Gastrocnemius medialis (tissue), 4 donors: ENCODE results near the gene SPAG4. TPM values are rescaled to one million over a fixed set of nuclear protein-coding genes. Genes with fewer than 3 reads are reported as not detected.
A peak's percentile ranks its signal among the peaks of the same experiment; 100 is the strongest.

Source experiments
- ATAC-seq, 2 donors: fragments of 150-250 bp; one replicate each; pipeline ENCODE4 v1.9.1; 2016
- DNase-seq, 2 donors: peaks; one replicate each; pipeline ENCODE4 v3.0.0-alpha.2; 2019
- H3K27ac ChIP-seq, 4 donors: fragments of 200-600 bp; sonication (generic); 1 replicate in 1 of 4; 2 replicates in 3 of 4; pipeline ENCODE4 v1.5.1; 2016 to 2018; ENCODE audit warnings: mild to moderate bottlenecking in 2 of 4, moderate library complexity in 1 of 4
- H3K27me3 ChIP-seq, 3 donors: fragments of 200-600 bp; sonication (generic) in 2 of 3; 1 replicate in 1 of 3; 2 replicates in 2 of 3; pipeline versions ENCODE4 v1.5.1 to v1.6.0; 2016 to 2019; ENCODE audit warnings: mild to moderate bottlenecking in 1 of 3, moderate library complexity in 1 of 3
- H3K36me3 ChIP-seq, 2 donors: fragments of 200-600 bp; sonication (generic) in 1 of 2; one replicate each; pipeline ENCODE4 v1.5.1; 2017 to 2018
- H3K4me1 ChIP-seq, 2 donors: fragments of 200-600 bp; sonication (generic) in 1 of 2; one replicate each; pipeline ENCODE4 v1.5.1; 2016 to 2017; ENCODE audit warnings: mild to moderate bottlenecking in 2 of 2
- H3K4me3 ChIP-seq, 4 donors: fragments of 200-600 bp; sonication (generic) in 3 of 4; 1 replicate in 1 of 4; 2 replicates in 3 of 4; pipeline ENCODE4 v1.5.1; 2016 to 2019; ENCODE audit warnings: mild to moderate bottlenecking in 2 of 4
- H3K9me3 ChIP-seq, 3 donors: fragments of 200-600 bp; sonication (generic) in 2 of 3; 1 replicate in 1 of 3; 2 replicates in 2 of 3; pipeline ENCODE4 v1.5.1; 2016 to 2019
- CTCF ChIP-seq, 5 experiments: fragments of 450-650 bp in 3 of 5; fragments of 200-600 bp in 2 of 5; sonication (generic) in 2 of 5; IDR thresholded peaks in 4 of 5; conservative IDR thresholded peaks in 1 of 5; 1 replicate in 4 of 5; 2 replicates in 1 of 5; pipeline ENCODE4 v1.5.1; 2016 to 2019; ENCODE audit warnings: antibody characterized with exemption in 5 of 5, mild to moderate bottlenecking in 3 of 5, moderate library complexity in 3 of 5
- POLR2A ChIP-seq, 2 donors: fragments of 450-650 bp; IDR thresholded peaks; one replicate each; pipeline ENCODE4 v1.6.1; 2017; ENCODE audit warnings: antibody characterized with exemption in 2 of 2, mild to moderate bottlenecking in 2 of 2, moderate library complexity in 2 of 2
- in situ Hi-C, 4 donors: fragments of 200-750 bp; cut with MboI; loops; one replicate each; pipeline versions ENCODE4 v1.15.0 to v1.8.0; 2017; ENCODE audit warnings: low sequenced_read_pairs in 4 of 4
- intact Hi-C: fragments of 100-400 bp; cut with DNase I; formaldehyde crosslinking; loops from one replicate; pipeline ENCODE4 v1.15.1; 2023; ENCODE audit warnings: low total_unique reads
- total RNA-seq, 4 donors: library from RNA; depleted of rRNA; stranded (reverse); fragments of >200 nt; gene quantifications; one replicate each; pipeline versions ENCODE4 v1.1.0 to v1.2.3, GENCODE V29; 2016

The SPAG4 gene
- total RNA-seq, 4 donors from 2014 or later = 0.91 to 1.4 TPM; not detected in 2

GRCh38 chr20:35665949-35666288 is 50.3 kb downstream of the SPAG4 start:
- H3K4me1 ChIP-seq = peaks cover 23 to 29% of the 10 kb centered on the region in 2 donors
- H3K27ac ChIP-seq = peak overlapping the region in 1 of 4 donors; percentile 98
- no peaks in the 10 kb centered on the region for H3K27me3 ChIP-seq
- H3K4me3 ChIP-seq = no peak overlapping the region
- no peak for TF ChIP-seq CTCF (IDR thresholded peaks at IDR 0.05 in 4 of 5, conservative IDR thresholded peaks at IDR 0.05 in 1 of 5)
- no peak for TF ChIP-seq POLR2A (IDR thresholded peaks at IDR 0.05)
- no peak for ATAC-seq
- no peaks in the 10 kb centered on the region for H3K9me3 ChIP-seq
- in situ Hi-C loops (no loop called here), intact Hi-C loops (loop anchor here (1.0 kb wide), 1 partner anchor 33 kb away; the partner anchor contains the start of genes NFS1 and ROMO1)
- DNase-seq = no peak
- H3K36me3 ChIP-seq = peaks cover 0 to 25% of the 10 kb centered on the region in 2 donors

DNA sequence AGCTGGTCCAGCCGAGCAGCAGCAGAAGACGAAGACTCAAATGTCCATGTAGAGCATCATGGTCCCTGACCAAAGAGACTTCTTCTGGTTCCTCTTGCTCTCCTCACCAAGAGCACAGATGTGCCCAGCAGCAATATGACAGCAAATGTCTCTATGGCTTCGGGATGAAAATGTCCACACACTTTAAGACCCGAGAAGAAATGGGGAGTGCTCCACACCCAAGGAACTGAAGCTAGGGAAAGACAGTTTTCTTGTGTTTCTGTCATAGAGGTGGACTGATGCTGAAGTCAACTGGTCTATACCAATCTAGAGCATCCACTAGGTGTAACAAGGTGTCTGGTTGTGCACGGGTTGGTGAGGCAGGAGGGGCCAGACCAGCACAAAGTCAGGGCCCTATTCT is 53.6 kb downstream of the SPAG4 start:
- Histone ChIP-seq H3K27me3 (no peaks in the 10 kb centered on the region), H3K4me3 (no peak overlapping the region), H3K27ac (no peak overlapping the region), H3K9me3 (no peaks in the 10 kb centered on the region), H3K4me1 (no peaks in the 10 kb centered on the region), H3K36me3 (peaks cover 0 to 57% of the 10 kb centered on the region in 2 donors)
- in situ Hi-C loops (no loop called here), intact Hi-C loops (no loop called here)
- ATAC-seq (no peak), DNase-seq (no peak)
- TF ChIP-seq POLR2A (IDR thresholded peaks at IDR 0.05) (no peak), CTCF (IDR thresholded peaks at IDR 0.05 in 4 of 5, conservative IDR thresholded peaks at IDR 0.05 in 1 of 5) (no peak)

GRCh38 chr20:35669681-35670080 is 54.1 kb downstream of the SPAG4 start:
- Histone ChIP-seq H3K36me3 (peaks cover 0 to 62% of the 10 kb centered on the region in 2 donors), H3K4me3 (no peak overlapping the region), H3K4me1 (no peaks in the 10 kb centered on the region), H3K9me3 (no peaks in the 10 kb centered on the region), H3K27me3 (no peaks in the 10 kb centered on the region), H3K27ac (no peak overlapping the region)
- no peak for ATAC-seq
- DNase-seq = no peak
- TF ChIP-seq CTCF (IDR thresholded peaks at IDR 0.05 in 4 of 5, conservative IDR thresholded peaks at IDR 0.05 in 1 of 5) (no peak), POLR2A (IDR thresholded peaks at IDR 0.05) (no peak)
- intact Hi-C loops = no loop called here
- in situ Hi-C loops = no loop called here

Other genes with a start within 250 kb of the SPAG4 start
- gene UQCC1, start 203.9 kb upstream of the SPAG4 start, total RNA-seq = 10 to 100 TPM; 42.6 to 84.5 (median 64.7) TPM
- not detected for gene GDF5, start 177.6 kb upstream of the SPAG4 start, total RNA-seq
- gene CEP250, start 160.2 kb upstream of the SPAG4 start, total RNA-seq = 10 to 100 TPM; 10.9 to 13.9 (median 12.8) TPM
- not detected for gene C20orf173, start 86.2 kb upstream of the SPAG4 start, total RNA-seq
- gene ERGIC3, start 73.8 kb upstream of the SPAG4 start, total RNA-seq = 10 to 100 TPM; 82.5 to 91.0 (median 89.2) TPM
- gene CPNE1, start 49.1 kb downstream of the SPAG4 start, total RNA-seq = 10 to 100 TPM; 37.3 to 60.7 (median 50.1) TPM
- 10 to 100 TPM in 3 of 4 donors, 1 to 10 TPM in 1; 9.8 to 23.7 (median 20.7) TPM for gene RBM12, start 49.1 kb downstream of the SPAG4 start, total RNA-seq
- gene NFS1, start 83.5 kb downstream of the SPAG4 start, total RNA-seq = 10 to 100 TPM; 31.5 to 85.8 (median 37.2) TPM
- gene ROMO1, start 83.6 kb downstream of the SPAG4 start, total RNA-seq = 100 to 1,000 TPM; 213 to 491 (median 309) TPM
- gene RBM39, start 126.4 kb downstream of the SPAG4 start, total RNA-seq = 100 to 1,000 TPM in 3 of 4 donors, 10 to 100 TPM in 1; 98.5 to 165 (median 130) TPM
- gene PHF20, start 156.2 kb downstream of the SPAG4 start, total RNA-seq = 10 to 100 TPM; 72.6 to 91.9 (median 82.2) TPM